HG02943 (cell line): ENCODE data around the gene BPIFB2.

Experiments
- ATAC-seq: cut with Tn5 transposase; IDR thresholded peaks from one replicate; pipeline ENCODE4 v1.9.1; 2021; ENCODE audit warnings: mild to moderate bottlenecking, low read depth, moderate library complexity; ENCODE audit not compliant: unreplicated experiment

Gene BPIFB2

DNA sequence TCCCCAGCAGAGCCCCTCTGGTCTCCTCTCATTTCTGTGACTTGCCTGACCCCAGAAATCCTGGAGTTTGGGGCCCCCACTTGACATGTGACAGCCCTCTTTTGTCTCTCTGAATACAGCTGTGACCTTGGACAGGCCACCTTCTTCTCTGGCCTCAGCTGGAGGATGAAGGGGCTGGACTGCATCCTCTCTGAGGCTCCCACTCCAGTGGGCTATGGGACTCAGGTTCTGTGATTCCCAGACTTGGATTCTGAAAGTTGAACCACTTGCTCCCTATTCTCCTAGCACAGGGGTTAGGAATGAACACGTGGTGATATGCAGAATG, 55.3 kb downstream of the BPIFB2 start:
- ATAC-seq: no peak

DNA sequence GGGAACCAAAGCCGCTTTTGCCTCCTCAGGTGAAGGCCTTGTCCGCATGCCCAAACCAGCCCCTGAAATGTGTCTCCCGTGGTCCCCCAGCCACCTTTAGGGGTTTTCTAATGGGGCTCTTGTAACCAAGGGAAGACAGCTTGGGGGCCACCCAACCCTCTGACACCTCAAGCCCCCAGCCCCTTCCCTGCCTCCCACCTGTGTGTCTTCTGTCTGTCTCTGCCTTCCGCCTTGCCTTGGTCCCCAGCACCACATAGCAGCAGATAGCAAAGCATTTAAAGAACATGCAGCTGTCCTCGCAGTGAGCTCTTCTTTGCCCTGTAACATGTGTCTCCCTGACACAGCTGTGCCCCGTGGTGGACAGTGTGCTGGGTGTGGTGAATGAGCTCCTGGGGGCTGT, 55.8 kb downstream of the BPIFB2 start:
- no peak for ATAC-seq

DNA sequence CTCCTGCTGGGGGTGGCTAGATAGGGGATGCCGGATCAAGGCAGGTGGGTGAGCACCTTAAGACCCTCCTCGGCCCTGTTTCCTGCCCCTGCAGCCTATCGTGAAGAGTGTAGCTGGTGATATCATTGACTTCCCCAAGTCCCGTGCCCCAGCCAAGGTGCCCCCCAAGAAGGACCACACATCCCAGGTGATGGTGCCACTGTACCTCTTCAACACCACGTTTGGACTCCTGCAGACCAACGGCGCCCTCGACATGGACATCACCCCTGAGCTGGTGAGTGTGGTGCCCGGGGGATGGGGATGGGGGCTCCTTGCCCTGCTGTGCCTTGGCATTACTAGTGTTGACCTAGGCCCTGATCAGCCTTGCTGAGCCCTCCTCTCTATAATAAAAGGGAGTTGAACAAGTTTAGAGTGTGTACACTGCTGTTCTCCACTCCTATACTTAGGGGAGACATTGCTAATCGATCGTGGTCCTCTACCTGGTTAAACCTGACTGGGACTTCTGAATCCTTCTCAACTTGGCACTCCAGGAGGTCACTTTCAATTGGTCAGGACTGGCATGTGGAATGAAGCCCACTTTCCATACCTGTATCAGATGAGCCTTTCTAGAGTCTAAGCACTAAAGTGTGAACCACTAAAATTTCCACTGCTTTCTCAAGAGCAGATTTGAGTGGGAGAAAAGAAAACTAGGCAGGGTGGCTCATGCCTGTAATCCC, 57.2 kb downstream of the BPIFB2 start:
- no peak for ATAC-seq

- no peak for ATAC-seq
These were observed 58.3 kb downstream of the BPIFB2 start for GRCh38 chr20:33065785-33066184.

- no peak for ATAC-seq
These were observed 60.3 kb downstream of the BPIFB2 start for GRCh38 chr20:33067806-33068205.

- ATAC-seq: no peak
These were observed 60.9 kb downstream of the BPIFB2 start for GRCh38 chr20:33068251-33068939.

DNA sequence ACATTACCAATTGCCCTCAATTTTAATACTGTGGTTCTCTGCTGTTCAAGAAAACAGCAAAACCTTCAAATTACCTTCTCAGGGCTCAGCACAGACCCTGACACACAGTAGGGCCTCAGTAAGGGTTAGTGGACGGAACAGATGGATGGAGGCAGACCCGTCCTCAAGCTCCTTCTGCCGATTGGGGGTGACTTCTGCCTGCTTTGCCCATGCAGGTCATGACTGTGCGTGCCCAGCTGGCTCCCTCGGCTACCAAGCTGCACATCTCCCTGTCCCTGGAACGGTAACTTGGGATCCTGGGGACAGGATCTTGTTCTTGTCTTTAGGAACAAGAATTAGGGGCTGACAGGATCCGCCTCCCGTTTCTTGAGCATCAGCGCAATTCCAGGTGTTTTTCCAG, 62.2 kb downstream of the BPIFB2 start:
- no peak for ATAC-seq

- ATAC-seq: no peak
These were observed 62.9 kb downstream of the BPIFB2 start for GRCh38 chr20:33070111-33071053.

GRCh38 chr20:33071198-33071597, 63.7 kb downstream of the BPIFB2 start:
- no peak for ATAC-seq

GRCh38 chr20:33072362-33072761, 64.9 kb downstream of the BPIFB2 start:
- ATAC-seq: no peak

- no peak for ATAC-seq
These were observed 65.3 kb downstream of the BPIFB2 start for GRCh38 chr20:33072813-33073212.
